ENCODE results near the gene HNRNPA0. TPM values are rescaled to one million over a fixed set of nuclear protein-coding genes. Genes with fewer than 3 reads are reported as not detected.

HNRNPA0 gene
- total and polyA plus RNA-seq, 2 donors (not counting 1 experiment from before 2014, with no cell fraction given) = 31.5 to 34.2 TPM

DNA sequence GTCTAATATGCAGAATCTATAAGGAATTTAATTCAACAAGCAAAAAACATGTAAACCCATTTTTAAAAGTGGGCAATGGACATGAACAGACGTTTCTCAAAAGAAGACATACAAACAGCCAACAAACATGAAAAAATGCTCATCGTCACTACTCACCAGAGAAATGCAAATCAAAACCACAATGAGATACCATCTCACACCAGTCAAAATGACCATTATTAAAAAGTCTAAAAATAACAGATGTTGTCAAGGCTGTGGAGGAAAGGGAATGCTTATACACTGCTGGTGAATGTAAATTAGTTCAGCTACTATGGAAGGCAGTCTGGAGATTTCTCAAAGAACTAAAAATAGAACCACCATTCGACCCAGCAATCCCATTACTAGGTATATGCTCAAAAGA is 15.2 kb downstream of the HNRNPA0 start:
- Mint-ChIP-seq H3K27me3 (peaks cover 3% of the 10 kb centered on the region), H3K4me3 (no peak overlapping the region), H3K27ac (no peak overlapping the region), H3K9me3 (ENCODE audit: insufficient read depth) (no peaks in the 10 kb centered on the region), H3K4me1 (peaks cover 2% of the 10 kb centered on the region)
- Histone ChIP-seq H3K36me3 (replicated peaks in 1 of 2; ENCODE audit: control extremely low read depth in 1 of 2, control insufficient read depth in 1 of 2, extremely low read depth in 1 of 2, insufficient read depth in 2 of 2, low read length in 1 of 2) (no peaks in the 10 kb centered on the region), H3K9me3 (ENCODE audit: control extremely low read depth in 1 of 3, control insufficient read depth in 2 of 3, insufficient read depth in 1 of 3, low read length in 2 of 3) (no peaks in the 10 kb centered on the region), H3K9ac (ENCODE audit: low read length) (no peak overlapping the region), H3K4me3 (ENCODE audit: control extremely low read depth in 1 of 5, extremely low read depth in 1 of 5, insufficient read depth in 1 of 5, low read depth in 2 of 5, low read length in 4 of 5) (no peak overlapping the region), H3K27ac (ENCODE audit: low read length in 2 of 2) (no peak overlapping the region), H3K27me3 (replicated peaks in 1 of 4; ENCODE audit: control extremely low read depth in 1 of 4, control insufficient read depth in 3 of 4, insufficient read depth in 4 of 4, low read length in 3 of 4) (no peaks in the 10 kb centered on the region), H3K4me1 (ENCODE audit: control insufficient read depth in 2 of 2, insufficient read depth in 2 of 2, low read length in 2 of 2) (peaks cover 22% of the 10 kb centered on the region in 2 donors), H3K4me2 (replicated peaks; ENCODE audit: low read depth, low read length, poor library complexity, severe bottlenecking) (no peak overlapping the region), H2AFZ (ENCODE audit: insufficient read depth, low read depth, low read length, poor library complexity, severe bottlenecking) (no peak overlapping the region), H4K20me1 (ENCODE audit: control insufficient read depth, insufficient read depth, low read length, poor library complexity, severe bottlenecking) (no peaks in the 10 kb centered on the region), H3K79me2 (ENCODE audit: control insufficient read depth, insufficient read depth, low read length) (peaks cover 3% of the 10 kb centered on the region)
- intact Hi-C loops (cut with micrococcal nuclease) = no loop called here
- ATAC-seq (ENCODE audit: low read depth) (no peak), DNase-seq (no peak)
- ChIA-PET POLR2A (no interaction called here), CTCF (interaction anchor here (6.4 to 11.3 kb wide), 2 partner anchors 78 to 111 kb away, joined by 128 to 185 read pairs; no protein-coding TSS in a partner anchor)
- 83% methylated on average over 1 of the region's 3 CpGs for WGBS (ENCODE audit: insufficient coverage)
- TF ChIP-seq EZH2 (IDR thresholded peaks at IDR 0.05; ENCODE audit: borderline replicate concordance, insufficient read depth, low read depth, low read length, poor library complexity, severe bottlenecking) = no peak
- TF ChIP-seq, protein P1, sequence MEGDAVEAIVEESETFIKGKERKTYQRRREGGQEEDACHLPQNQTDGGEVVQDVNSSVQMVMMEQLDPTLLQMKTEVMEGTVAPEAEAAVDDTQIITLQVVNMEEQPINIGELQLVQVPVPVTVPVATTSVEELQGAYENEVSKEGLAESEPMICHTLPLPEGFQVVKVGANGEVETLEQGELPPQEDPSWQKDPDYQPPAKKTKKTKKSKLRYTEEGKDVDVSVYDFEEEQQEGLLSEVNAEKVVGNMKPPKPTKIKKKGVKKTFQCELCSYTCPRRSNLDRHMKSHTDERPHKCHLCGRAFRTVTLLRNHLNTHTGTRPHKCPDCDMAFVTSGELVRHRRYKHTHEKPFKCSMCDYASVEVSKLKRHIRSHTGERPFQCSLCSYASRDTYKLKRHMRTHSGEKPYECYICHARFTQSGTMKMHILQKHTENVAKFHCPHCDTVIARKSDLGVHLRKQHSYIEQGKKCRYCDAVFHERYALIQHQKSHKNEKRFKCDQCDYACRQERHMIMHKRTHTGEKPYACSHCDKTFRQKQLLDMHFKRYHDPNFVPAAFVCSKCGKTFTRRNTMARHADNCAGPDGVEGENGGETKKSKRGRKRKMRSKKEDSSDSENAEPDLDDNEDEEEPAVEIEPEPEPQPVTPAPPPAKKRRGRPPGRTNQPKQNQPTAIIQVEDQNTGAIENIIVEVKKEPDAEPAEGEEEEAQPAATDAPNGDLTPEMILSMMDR (IDR thresholded peaks at IDR 0.05) = no peak

DNA sequence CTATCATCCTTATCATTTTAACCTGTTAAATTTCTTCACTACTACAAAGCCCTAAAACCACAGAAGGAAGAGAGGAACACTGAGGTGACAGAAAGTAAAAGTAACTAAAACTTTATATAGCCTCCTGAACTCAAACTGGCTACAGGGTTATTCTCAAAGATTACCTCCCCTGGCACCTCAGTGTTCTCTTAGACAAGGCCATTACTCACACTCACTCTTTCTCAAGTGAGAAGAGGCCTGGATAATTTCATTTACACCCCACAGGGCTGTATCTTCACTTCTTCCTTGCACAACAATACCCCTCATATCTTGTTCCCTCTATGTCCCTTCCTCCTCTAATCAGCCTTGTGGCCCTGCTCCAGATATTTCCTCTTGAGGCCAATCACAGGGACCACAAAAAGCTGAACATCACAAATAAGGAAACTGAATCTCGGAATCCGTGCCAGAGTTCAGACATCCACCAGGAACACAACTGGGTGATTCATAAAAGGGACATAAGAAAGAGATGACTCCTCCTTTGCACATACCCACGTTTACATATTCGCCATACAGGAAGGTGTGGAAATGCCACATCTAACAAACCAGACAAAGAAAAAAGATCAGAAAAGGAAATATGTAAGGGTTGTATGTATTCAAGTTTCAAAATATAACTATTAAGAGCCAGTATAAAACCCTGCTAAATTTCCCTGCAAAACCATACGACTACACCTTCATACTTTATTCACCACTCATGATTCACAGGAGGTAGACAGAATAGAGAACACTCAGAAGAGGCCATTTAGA is 16.6 kb downstream of the HNRNPA0 start:
- Histone ChIP-seq H3K27me3 (replicated peaks in 1 of 4; ENCODE audit: control extremely low read depth in 1 of 4, control insufficient read depth in 3 of 4, insufficient read depth in 4 of 4, low read length in 3 of 4) (no peaks in the 10 kb centered on the region), H4K20me1 (ENCODE audit: control insufficient read depth, insufficient read depth, low read length, poor library complexity, severe bottlenecking) (no peaks in the 10 kb centered on the region), H3K4me2 (replicated peaks; ENCODE audit: low read depth, low read length, poor library complexity, severe bottlenecking) (no peak overlapping the region), H3K9ac (ENCODE audit: low read length) (no peak overlapping the region), H3K36me3 (replicated peaks in 1 of 2; ENCODE audit: control extremely low read depth in 1 of 2, control insufficient read depth in 1 of 2, extremely low read depth in 1 of 2, insufficient read depth in 2 of 2, low read length in 1 of 2) (no peaks in the 10 kb centered on the region), H3K4me3 (ENCODE audit: control extremely low read depth in 1 of 5, extremely low read depth in 1 of 5, insufficient read depth in 1 of 5, low read depth in 2 of 5, low read length in 4 of 5) (no peak overlapping the region), H3K27ac (ENCODE audit: low read length in 2 of 2) (no peak overlapping the region), H3K4me1 (ENCODE audit: control insufficient read depth in 2 of 2, insufficient read depth in 2 of 2, low read length in 2 of 2) (peaks cover 22% of the 10 kb centered on the region in 2 donors), H3K9me3 (ENCODE audit: control extremely low read depth in 1 of 3, control insufficient read depth in 2 of 3, insufficient read depth in 1 of 3, low read length in 2 of 3) (no peaks in the 10 kb centered on the region), H3K79me2 (ENCODE audit: control insufficient read depth, insufficient read depth, low read length) (peaks cover under 1% of the 10 kb centered on the region), H2AFZ (ENCODE audit: insufficient read depth, low read depth, low read length, poor library complexity, severe bottlenecking) (no peak overlapping the region)
- no peaks in the 10 kb centered on the region for H3K4me1 Mint-ChIP-seq
- intact Hi-C loops (cut with micrococcal nuclease) = no loop called here
- TF ChIP-seq, protein P1 (IDR thresholded peaks at IDR 0.05) = no peak
- no peak for TF ChIP-seq EZH2 (IDR thresholded peaks at IDR 0.05; ENCODE audit: borderline replicate concordance, insufficient read depth, low read depth, low read length, poor library complexity, severe bottlenecking)
- CTCF ChIA-PET = interaction anchor here (1.6 to 11.3 kb wide), 3 partner anchors 14 to 77 kb away, joined by 7 to 185 read pairs (median 23); no protein-coding TSS in a partner anchor
- no peak overlapping the region for H3K4me3 Mint-ChIP-seq
- no peak for ATAC-seq (ENCODE audit: low read depth)
- no peak for DNase-seq
- H3K27me3 Mint-ChIP-seq = peaks cover 3% of the 10 kb centered on the region
- POLR2A ChIA-PET = no interaction called here
- no peak overlapping the region for H3K27ac Mint-ChIP-seq
- H3K9me3 Mint-ChIP-seq (ENCODE audit: insufficient read depth) = no peaks in the 10 kb centered on the region
- no CpG with 5 or more reads among the region's 5 CpGs for WGBS (ENCODE audit: insufficient coverage)

Data from B cell (primary cell).